GM15510 (cell line): ENCODE measurements around the gene B4GALNT2.

ENCODE experiments used
- POLR2A ChIP-seq: IDR thresholded peaks from 3 replicates; pipeline ENCODE4 v1.6.1; 2011; ENCODE audit warnings: borderline replicate concordance; ENCODE audit not compliant: insufficient read length; ENCODE audit errors: extremely low read depth

B4GALNT2 gene, protein sequence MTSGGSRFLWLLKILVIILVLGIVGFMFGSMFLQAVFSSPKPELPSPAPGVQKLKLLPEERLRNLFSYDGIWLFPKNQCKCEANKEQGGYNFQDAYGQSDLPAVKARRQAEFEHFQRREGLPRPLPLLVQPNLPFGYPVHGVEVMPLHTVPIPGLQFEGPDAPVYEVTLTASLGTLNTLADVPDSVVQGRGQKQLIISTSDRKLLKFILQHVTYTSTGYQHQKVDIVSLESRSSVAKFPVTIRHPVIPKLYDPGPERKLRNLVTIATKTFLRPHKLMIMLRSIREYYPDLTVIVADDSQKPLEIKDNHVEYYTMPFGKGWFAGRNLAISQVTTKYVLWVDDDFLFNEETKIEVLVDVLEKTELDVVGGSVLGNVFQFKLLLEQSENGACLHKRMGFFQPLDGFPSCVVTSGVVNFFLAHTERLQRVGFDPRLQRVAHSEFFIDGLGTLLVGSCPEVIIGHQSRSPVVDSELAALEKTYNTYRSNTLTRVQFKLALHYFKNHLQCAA

GRCh38 chr17:49132699-49133364, at the start of gene B4GALNT2:
B4GALNT2 (plus strand) TSS chr17:49132769; CDS start chr17:49132793, 24 bp downstream.
- TF ChIP-seq POLR2A, result no peak

GRCh38 chr17:49085565-49086315, 46.8 kb upstream of the B4GALNT2 start:
- no peak for TF ChIP-seq POLR2A

DNA sequence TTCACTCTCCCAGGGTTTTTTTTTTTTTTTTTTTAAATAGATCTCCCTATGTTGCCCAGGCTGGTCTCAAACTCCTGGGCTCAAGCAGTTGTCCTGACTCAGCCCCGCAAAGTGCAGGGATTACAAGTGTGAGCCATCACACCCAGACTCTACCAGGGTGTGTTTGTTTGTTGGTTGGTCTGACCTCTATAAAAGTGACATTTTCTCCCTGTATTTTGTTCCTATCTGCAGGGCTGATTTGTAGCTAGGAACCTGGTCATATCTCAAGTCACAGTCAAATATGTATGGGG, 46.3 kb upstream of the B4GALNT2 start:
- TF ChIP-seq POLR2A, result no peak

- TF ChIP-seq POLR2A, result no peak
Observed at GRCh38 chr17:49086649-49087048, 45.9 kb upstream of the B4GALNT2 start.

DNA sequence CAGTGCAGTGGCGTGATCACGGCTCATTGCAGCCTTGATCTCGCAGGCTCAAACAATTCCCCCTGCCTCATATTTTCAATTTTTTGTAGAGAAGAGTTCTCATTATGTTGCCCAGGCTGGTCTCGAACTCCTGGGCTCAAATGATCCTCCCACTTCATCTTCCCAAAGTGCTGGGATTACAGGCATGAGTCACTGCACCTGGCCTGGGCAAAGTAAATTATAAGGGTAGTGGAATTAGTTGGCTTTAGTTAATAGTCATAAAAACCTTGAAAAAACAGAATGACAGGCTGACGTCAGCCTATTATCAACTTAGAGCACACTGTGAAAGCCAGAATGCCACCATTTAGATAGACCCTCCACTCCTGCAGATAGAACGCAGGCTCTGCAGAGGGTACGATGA, 43.5 kb upstream of the B4GALNT2 start:
- TF ChIP-seq POLR2A, result no peak

DNA sequence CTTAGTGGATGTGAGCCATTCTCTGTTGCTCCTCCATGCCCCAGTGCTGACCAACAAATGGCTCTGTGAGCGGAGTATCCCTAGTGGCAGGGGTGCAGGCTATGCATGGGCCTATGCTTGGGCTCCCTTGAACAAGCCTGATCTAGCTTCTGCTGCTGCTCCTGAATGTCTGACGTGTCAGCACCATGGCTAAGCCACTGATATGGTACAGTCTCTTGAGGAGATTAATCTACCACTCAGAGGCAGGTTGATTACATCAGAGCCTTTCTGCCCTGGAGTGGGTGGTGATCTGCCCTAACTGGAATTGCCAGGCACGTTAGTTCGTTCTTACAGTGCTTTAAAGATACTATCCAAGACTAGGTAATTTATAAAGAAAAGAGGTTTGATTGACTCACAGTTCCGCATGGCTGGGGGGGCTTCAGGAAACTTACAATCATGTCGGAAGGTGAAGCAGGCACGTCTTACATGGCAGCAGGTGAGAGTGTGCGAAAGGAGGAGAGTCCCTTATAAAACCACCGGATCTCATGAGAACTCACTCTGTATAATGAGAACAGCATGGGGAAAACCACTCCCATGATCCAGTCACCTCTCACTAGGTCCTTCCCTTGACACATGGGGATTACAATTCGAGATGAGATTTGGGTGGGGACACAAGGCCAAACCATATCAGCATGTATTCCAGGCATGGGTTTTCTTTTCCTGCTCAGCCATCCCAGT, 41.5 kb upstream of the B4GALNT2 start:
- no peak for TF ChIP-seq POLR2A

GRCh38 chr17:49093131-49093530, 39.4 kb upstream of the B4GALNT2 start:
- no peak for TF ChIP-seq POLR2A

GRCh38 chr17:49100601-49101000, 32.0 kb upstream of the B4GALNT2 start:
- TF ChIP-seq POLR2A, result no peak

DNA sequence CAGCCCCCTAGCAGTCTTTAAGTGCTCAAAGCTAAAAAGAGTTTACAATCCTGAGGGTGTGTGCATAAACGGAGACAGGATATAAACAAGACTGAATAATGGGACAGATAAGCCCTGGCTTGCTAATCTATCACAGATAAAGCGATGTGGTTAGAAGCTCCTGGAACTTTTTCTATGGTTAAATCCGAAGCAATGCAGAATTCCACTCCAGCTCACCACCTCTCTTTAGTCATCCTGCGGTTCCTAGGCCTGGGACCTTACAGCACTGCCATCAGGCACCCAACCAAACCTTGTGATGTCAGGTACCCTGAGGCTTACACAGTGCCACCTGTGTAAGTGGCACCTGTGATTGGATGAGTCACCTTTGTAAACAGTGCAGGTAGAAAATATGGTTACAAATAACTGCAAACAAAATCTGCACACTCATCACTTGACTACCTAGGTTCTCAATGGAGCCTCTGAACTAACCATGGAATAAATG, 31.5 kb upstream of the B4GALNT2 start:
- TF ChIP-seq POLR2A, result no peak

- TF ChIP-seq POLR2A, result no peak
Observed at GRCh38 chr17:49104511-49105074, 28.0 kb upstream of the B4GALNT2 start.

GRCh38 chr17:49106321-49107210, 26.0 kb upstream of the B4GALNT2 start:
- TF ChIP-seq POLR2A, result no peak

- TF ChIP-seq POLR2A, result no peak
Observed at GRCh38 chr17:49107211-49107557, 25.4 kb upstream of the B4GALNT2 start.

- TF ChIP-seq POLR2A, result no peak
Observed at GRCh38 chr17:49108318-49108717, 24.3 kb upstream of the B4GALNT2 start.
